GM12872 (cell line): ENCODE measurements around the gene CACNB4.

Experiments used
- TF ChIP-seq, protein P1 (sequence below): IDR thresholded peaks from 3 replicates; pipeline ENCODE4 v1.5.1; 2011; ENCODE audit warnings: low read depth, mild to moderate bottlenecking, low read length, moderate library complexity; ENCODE audit not compliant: insufficient read depth

Gene CACNB4

DNA sequence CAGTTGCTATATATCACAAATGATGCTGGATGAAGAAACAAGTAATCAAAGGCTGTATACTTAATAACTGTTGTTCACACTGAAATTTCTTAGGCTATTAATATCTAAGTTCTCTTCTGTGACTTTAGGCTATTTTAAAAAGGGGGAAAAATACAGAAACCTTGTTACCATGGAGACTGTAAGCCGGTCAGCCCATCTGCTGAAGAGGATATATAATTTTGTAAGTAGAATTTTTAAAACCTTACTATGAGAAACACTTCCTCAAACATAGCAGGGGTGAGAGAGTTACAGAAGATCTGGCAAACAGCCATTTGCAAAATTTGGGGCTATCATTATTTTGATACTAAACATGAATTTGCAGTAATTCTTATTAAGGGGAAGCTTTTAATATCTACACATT lies 27.8 kb downstream of the CACNB4 start:
- TF ChIP-seq, protein P1, sequence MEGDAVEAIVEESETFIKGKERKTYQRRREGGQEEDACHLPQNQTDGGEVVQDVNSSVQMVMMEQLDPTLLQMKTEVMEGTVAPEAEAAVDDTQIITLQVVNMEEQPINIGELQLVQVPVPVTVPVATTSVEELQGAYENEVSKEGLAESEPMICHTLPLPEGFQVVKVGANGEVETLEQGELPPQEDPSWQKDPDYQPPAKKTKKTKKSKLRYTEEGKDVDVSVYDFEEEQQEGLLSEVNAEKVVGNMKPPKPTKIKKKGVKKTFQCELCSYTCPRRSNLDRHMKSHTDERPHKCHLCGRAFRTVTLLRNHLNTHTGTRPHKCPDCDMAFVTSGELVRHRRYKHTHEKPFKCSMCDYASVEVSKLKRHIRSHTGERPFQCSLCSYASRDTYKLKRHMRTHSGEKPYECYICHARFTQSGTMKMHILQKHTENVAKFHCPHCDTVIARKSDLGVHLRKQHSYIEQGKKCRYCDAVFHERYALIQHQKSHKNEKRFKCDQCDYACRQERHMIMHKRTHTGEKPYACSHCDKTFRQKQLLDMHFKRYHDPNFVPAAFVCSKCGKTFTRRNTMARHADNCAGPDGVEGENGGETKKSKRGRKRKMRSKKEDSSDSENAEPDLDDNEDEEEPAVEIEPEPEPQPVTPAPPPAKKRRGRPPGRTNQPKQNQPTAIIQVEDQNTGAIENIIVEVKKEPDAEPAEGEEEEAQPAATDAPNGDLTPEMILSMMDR: no peak

DNA sequence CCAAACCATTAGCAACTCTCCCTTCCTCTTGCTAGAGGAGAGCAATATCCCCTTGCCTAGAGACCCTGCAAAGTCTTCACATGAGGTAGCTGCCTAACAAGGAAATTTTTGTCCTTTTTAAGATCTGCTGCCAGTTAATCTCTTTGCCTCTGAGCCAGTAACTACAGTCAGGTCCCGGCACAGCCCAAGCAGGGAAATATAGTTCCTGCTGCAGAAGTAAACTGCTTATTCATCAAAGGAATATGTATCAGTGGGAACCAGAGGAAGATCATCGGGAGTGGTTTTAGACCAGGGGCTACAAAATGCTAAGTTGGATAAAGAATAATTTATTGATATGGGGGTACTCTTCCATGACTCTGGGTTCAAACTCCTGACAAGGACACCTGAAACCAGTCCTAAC lies 30.6 kb downstream of the CACNB4 start:
- TF ChIP-seq, protein P1: no peak

DNA sequence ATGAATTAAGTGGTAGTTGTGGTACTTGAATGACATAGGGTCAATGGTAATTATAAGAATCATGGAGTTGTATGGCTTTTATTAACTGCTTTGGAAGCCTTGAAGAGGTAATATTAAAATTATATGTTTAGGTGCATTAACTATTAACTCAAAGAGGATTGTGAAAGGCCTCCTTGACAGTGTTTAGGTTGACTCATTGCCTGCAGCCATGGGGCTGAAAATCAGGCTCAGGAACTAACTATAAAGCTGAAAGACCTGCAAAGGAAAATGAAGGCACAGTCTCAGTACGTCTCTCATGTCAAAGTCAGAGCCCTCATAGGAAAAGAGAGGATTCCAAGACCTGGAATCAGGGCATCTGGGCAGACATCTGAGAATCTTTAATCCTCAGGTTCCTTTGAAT lies 31.0 kb downstream of the CACNB4 start:
- TF ChIP-seq, protein P1: no peak

DNA sequence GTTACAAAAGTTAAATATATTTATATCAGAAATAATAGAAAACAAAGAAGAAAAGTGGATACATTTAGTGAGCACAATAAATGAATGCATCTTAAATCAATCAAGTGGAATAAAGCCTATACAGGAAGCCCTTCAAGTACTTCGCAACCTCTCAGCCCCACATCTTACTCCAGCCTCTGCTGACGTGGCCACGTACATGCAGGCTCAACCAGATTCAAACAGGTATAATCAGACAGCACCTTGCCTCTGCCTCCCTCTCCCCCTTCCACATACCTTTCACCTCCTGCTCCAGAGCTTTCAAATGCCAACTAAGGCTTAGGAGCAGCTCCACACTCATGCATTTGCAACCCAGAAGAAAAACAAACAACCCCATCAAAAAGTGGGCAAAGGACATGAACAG lies 32.9 kb downstream of the CACNB4 start:
- TF ChIP-seq, protein P1: no peak

DNA sequence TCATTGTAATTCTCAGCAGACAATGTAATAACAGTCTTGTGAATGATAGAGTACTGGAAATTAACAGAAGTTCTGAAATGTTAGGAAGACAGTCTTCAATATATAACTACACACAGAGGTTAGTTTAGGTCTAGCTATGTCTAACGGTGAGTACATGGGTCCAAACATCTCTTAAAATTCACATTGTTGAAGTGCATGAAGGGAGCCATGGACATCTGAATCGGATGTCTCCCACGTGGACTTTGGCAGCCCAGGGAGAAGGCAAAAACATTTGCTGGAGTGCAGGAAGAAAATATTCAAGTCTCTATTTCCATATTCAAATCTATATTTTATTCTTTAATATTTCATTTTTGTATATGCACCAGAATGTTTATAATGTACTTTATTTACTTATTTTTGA lies 34.8 kb downstream of the CACNB4 start:
- TF ChIP-seq, protein P1: no peak

DNA sequence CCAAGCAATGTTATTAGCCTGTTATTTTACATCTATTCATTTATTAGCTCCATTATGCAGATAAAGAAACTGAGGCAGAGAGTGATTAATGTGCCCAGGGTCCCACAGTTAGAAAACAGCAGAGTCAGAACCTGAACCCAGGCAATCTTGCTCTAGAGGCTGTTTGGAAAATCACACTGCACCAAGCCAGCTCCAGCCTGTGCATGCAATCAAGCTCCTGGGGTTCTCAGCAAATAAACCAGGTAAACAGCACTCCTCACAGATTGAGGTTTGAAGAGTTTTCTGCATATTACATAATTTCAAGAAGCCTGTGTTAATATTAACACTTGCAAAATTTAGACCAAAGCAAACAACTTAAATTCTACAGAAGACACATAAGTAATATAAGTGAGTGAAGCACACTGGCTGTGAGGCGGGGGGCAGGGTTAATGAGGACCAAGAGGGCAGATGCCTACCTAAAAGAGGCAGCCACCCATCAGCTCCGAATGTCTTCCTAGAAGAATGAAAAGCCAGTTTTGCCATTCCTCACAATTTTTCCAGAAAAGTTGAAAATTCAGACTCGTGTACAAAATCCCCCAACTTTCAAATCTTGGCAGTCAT lies 35.4 kb downstream of the CACNB4 start:
- TF ChIP-seq, protein P1: no peak

DNA sequence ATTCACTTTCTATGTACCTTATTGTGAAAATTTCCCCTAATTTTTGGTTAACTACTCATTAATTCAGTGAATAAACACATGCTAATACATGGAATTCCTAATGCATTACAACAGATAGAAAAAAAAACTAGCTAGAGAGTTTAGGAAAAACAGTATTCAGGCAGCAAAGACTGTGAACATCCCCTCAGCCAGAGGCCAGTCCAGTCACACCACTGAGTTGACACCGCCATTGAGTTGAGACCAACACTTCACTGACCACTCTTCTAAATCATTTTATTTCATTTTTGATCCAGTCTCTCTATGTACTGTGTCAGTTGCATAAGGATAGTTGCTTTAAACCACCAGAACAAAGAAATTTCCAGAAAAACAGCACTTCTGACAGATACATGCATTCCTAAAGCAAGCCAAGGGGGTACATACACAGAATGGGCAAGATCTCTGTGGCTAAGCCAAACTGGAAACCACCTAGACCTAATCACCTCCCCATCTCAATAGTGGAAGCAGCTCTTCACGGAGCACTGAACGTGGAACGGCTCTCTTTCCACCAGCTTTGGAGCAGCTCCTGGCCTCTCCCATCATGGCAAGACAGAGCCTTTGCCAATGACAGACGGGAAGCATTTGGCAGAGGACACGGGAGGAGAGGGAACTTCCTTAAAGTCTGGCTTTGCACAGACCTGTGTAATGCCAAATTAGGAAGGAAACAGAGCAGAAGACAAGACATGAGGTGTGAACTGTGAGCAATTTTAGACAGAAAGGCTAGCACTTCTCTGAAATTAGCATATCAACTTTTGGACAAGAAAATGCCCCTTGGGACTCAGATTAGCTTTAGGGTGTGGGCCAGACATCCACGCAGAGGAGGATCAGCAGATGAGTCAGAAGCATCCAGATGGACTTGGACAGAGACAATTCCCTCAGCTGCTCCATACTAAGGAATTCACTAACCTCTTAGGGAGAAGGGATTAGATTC lies 36.4 kb downstream of the CACNB4 start:
- TF ChIP-seq, protein P1: no peak
